HEK293 (cell line): ENCODE data around the gene PMM1.
A peak's percentile ranks its signal among the peaks of the same experiment; 100 is the strongest.

ENCODE experiments used
- CTCF ChIA-PET: fragments of 350-600 bp; formaldehyde crosslinking; extraction: SDS; loops from one replicate; lab custom pipeline; 2021; ENCODE audit warnings: antibody characterized with exemption; lab: Yijun Ruan, JAX
- POLR2A ChIA-PET: fragments of 300-600 bp; formaldehyde crosslinking; extraction: SDS; loops from one replicate; lab custom pipeline; 2020; ENCODE audit warnings: antibody characterized with exemption, inconsistent platforms; lab: Yijun Ruan, JAX
- H3K27ac ChIP-seq: fragments of 200-500 bp; sonication (Bioruptor generic); 2 replicates; pipeline ENCODE4 v1.5.1; 2014; ENCODE audit warnings: low read depth, low read length, control low read depth, inconsistent platforms; ENCODE audit errors: extremely low read depth
- H3K36me3 ChIP-seq, 2 experiments: fragments of 200-500 bp in 1 of 2; sonication (Bioruptor generic) in 1 of 2; 1 replicate in 1 of 2; 2 replicates in 1 of 2; pipeline ENCODE4 v1.5.1; 2014 to 2017; ENCODE audit warnings: inconsistent platforms in 2 of 2, low read length in 2 of 2; ENCODE audit not compliant: control insufficient read depth in 2 of 2, insufficient read depth in 1 of 2
- H3K4me1 ChIP-seq: fragments of 200-500 bp; sonication (Bioruptor generic); 2 replicates; pipeline ENCODE4 v1.5.1; 2014; ENCODE audit warnings: mild to moderate bottlenecking, low read length, inconsistent platforms; ENCODE audit not compliant: control insufficient read depth, insufficient read depth
- H3K4me3 ChIP-seq: 2 replicates; pipeline ENCODE4 v1.5.1; 2011; ENCODE audit warnings: low read depth, mild to moderate bottlenecking, control low read depth, low read length, moderate library complexity
- H3K9me3 ChIP-seq: fragments of 200-500 bp; sonication (Bioruptor generic); 2 replicates; pipeline ENCODE4 v1.5.1; 2014; ENCODE audit warnings: low read depth, low read length, inconsistent platforms; ENCODE audit not compliant: control insufficient read depth, insufficient read depth
- SCRT1 ChIP-seq: fragments of 450-650 bp; formaldehyde crosslinking; IDR thresholded peaks from 2 replicates; pipeline ENCODE4 v1.5.1; 2016; ENCODE audit warnings: missing biosample characterization, missing genetic modification characterization, borderline replicate concordance
- SCRT2 ChIP-seq: fragments of 450-650 bp; formaldehyde crosslinking; IDR thresholded peaks from 2 replicates; pipeline ENCODE4 v1.5.1; 2016; ENCODE audit warnings: missing biosample characterization, missing genetic modification characterization
- YY1 ChIP-seq: fragments of 450-650 bp; formaldehyde crosslinking; IDR thresholded peaks from 2 replicates; pipeline ENCODE4 v1.5.1; 2018; ENCODE audit warnings: missing biosample characterization, missing genetic modification characterization
- ZBTB17 ChIP-seq: fragments of 450-650 bp; formaldehyde crosslinking; IDR thresholded peaks from 2 replicates; pipeline ENCODE4 v1.5.1; 2016; ENCODE audit warnings: missing biosample characterization, missing genetic modification characterization
- ZNF146 ChIP-seq: fragments of 450-650 bp; formaldehyde crosslinking; IDR thresholded peaks from 2 replicates; pipeline ENCODE4 v1.5.1; 2016; ENCODE audit warnings: missing biosample characterization, missing genetic modification characterization
- ZNF174 ChIP-seq: fragments of 450-650 bp; formaldehyde crosslinking; IDR thresholded peaks from 2 replicates; pipeline ENCODE4 v1.5.0; 2017; ENCODE audit warnings: missing biosample characterization, mild to moderate bottlenecking, missing genetic modification characterization
- ZNF658 ChIP-seq: fragments of 450-650 bp; formaldehyde crosslinking; IDR thresholded peaks from 2 replicates; pipeline ENCODE4; 2016; ENCODE audit warnings: missing biosample characterization, missing genetic modification characterization
- ZNF664 ChIP-seq: fragments of 450-650 bp; formaldehyde crosslinking; IDR thresholded peaks from 2 replicates; pipeline ENCODE4 v1.5.1; 2016; ENCODE audit warnings: missing biosample characterization, missing genetic modification characterization
- ZNF785 ChIP-seq: fragments of 450-650 bp; formaldehyde crosslinking; IDR thresholded peaks from 2 replicates; pipeline ENCODE4 v1.5.1; 2016; ENCODE audit warnings: missing biosample characterization, missing genetic modification characterization
- TF ChIP-seq, protein P1 (sequence below): fragments of 450-650 bp; formaldehyde crosslinking; IDR thresholded peaks from 2 replicates; pipeline ENCODE4 v1.5.1; 2017; ENCODE audit warnings: missing biosample characterization, missing genetic modification characterization
- TF ChIP-seq, protein P2 (sequence below): fragments of 450-650 bp; formaldehyde crosslinking; IDR thresholded peaks from 2 replicates; pipeline ENCODE4 v1.5.1; 2016; ENCODE audit warnings: missing biosample characterization, missing genetic modification characterization
- TF ChIP-seq, protein P3 (sequence below): fragments of 450-650 bp; formaldehyde crosslinking; IDR thresholded peaks from 2 replicates; pipeline ENCODE4 v1.5.1; 2016; ENCODE audit warnings: missing biosample characterization, missing genetic modification characterization

The PMM1 gene

DNA sequence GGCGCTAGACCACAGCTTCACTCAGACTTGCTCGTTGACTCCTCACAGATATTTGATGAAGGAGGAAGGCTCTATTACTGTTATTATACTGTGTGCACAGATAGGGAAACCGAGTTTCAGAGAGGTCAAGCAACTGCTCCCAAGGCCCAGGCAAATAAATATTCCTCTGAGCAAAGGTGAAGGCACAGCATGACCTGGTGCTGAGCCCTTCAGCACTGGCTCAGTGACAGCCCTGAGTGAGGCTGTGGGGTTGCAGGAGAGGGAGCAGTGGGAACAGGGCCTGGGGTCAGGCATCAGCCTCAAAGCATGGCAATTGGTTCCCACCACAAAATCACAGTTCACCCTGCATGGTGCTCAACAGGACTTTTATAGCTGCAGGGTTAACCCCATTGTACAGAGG, 52.4 kb downstream of the PMM1 start:
- ChIA-PET POLR2A (interaction anchor here (0.7 to 1.9 kb wide), 6 partner anchors 23 to 157 kb away, joined by 3 to 5 read pairs (median 4); partner anchors contain the start of gene PMM1), CTCF (interaction anchor here (0.9 to 1.3 kb wide), 3 partner anchors 10 to 133 kb away, joined by 4 to 10 read pairs (median 4); no protein-coding TSS in a partner anchor)
- Histone ChIP-seq H3K27ac (no peak overlapping the region), H3K4me3 (no peak overlapping the region), H3K36me3 (peaks cover 15 to 73% of the 10 kb centered on the region in 2 experiments), H3K4me1 (no peaks in the 10 kb centered on the region), H3K9me3 (no peaks in the 10 kb centered on the region)
- TF ChIP-seq YY1 (tag by site-specific recombination): no peak
- TF ChIP-seq, protein P1, sequence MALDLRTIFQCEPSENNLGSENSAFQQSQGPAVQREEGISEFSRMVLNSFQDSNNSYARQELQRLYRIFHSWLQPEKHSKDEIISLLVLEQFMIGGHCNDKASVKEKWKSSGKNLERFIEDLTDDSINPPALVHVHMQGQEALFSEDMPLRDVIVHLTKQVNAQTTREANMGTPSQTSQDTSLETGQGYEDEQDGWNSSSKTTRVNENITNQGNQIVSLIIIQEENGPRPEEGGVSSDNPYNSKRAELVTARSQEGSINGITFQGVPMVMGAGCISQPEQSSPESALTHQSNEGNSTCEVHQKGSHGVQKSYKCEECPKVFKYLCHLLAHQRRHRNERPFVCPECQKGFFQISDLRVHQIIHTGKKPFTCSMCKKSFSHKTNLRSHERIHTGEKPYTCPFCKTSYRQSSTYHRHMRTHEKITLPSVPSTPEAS: no peak

- no peak overlapping the region for H3K4me3 ChIP-seq
- CTCF ChIA-PET: interaction anchor here (0.6 to 1.8 kb wide), 11 partner anchors 9 to 1022 kb away, joined by 3 to 12 read pairs (median 4); partner anchors contain the start of gene POLR3H
- TF ChIP-seq ZNF174 (tag by site-specific recombination) (no peak), ZNF658 (tag by site-specific recombination) (no peak), ZBTB17 (peak; percentile 43; the same call in 1 of the 2 replicates), SCRT1 (tag by site-specific recombination) (peak; percentile 87), ZNF664 (tag by site-specific recombination) (peak; percentile 17; the same call in 1 of the 2 replicates), SCRT2 (tag by site-specific recombination) (peak; percentile 92)
- TF ChIP-seq, protein P2, sequence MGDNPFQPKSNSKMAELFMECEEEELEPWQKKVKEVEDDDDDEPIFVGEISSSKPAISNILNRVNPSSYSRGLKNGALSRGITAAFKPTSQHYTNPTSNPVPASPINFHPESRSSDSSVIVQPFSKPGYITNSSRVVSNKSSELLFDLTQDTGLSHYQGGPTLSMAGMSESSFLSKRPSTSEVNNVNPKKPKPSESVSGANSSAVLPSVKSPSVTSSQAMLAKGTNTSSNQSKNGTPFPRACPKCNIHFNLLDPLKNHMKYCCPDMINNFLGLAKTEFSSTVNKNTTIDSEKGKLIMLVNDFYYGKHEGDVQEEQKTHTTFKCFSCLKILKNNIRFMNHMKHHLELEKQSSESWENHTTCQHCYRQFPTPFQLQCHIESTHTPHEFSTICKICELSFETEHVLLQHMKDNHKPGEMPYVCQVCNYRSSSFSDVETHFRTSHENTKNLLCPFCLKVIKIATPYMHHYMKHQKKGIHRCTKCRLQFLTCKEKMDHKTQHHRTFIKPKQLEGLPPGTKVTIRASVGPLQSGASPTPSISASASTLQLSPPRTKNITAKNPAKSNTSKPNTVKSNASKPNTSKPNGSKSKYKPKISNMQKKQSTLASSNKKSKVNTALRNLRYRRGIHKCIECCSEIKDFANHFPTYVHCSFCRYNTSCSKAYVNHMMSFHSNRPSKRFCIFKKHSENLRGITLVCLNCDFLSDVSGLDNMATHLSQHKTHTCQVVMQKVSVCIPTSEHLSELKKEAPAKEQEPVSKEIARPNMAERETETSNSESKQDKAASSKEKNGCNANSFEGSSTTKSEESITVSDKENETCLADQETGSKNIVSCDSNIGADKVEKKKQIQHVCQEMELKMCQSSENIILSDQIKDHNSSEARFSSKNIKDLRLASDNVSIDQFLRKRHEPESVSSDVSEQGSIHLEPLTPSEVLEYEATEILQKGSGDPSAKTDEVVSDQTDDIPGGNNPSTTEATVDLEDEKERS (tag by site-specific recombination): no peak
- TF ChIP-seq, protein P3, sequence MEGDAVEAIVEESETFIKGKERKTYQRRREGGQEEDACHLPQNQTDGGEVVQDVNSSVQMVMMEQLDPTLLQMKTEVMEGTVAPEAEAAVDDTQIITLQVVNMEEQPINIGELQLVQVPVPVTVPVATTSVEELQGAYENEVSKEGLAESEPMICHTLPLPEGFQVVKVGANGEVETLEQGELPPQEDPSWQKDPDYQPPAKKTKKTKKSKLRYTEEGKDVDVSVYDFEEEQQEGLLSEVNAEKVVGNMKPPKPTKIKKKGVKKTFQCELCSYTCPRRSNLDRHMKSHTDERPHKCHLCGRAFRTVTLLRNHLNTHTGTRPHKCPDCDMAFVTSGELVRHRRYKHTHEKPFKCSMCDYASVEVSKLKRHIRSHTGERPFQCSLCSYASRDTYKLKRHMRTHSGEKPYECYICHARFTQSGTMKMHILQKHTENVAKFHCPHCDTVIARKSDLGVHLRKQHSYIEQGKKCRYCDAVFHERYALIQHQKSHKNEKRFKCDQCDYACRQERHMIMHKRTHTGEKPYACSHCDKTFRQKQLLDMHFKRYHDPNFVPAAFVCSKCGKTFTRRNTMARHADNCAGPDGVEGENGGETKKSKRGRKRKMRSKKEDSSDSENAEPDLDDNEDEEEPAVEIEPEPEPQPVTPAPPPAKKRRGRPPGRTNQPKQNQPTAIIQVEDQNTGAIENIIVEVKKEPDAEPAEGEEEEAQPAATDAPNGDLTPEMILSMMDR (tag by site-specific recombination): 0 out of 2 replicates have a peak, but pooled peaks have one; percentile 48
- no peaks in the 10 kb centered on the region for H3K4me1 ChIP-seq
- H3K9me3 ChIP-seq: no peaks in the 10 kb centered on the region
- peaks cover 15 to 77% of the 10 kb centered on the region in 2 experiments for H3K36me3 ChIP-seq
- POLR2A ChIA-PET: interaction anchor here (0.6 to 1.2 kb wide), 4 partner anchors 16 to 89 kb away, joined by 3 to 4 read pairs (median 4); partner anchors contain the start of genes ACO2, DESI1, PHF5A and TOB2
- H3K27ac ChIP-seq: no peak overlapping the region
These were observed 54.4 kb downstream of the PMM1 start for GRCh38 chr22:41535244-41535643.

DNA sequence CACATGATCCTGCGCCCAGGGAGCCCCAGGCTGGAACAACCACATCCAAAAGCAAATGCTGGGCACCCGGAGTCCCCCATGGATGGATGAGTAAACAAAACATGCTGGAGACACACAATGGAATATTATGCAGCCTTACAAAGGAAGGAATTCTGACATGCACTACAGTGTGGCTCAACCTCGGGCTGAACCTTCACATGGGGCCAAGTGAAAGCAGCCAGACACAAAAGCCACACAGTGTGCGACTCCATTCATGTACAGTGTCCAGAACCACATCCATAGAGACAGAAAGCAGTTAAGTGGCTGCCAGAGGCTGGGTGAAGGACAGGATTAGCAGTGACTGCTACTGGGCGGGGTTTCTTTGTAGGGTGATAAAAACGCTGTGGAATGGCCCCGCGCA, 55.4 kb downstream of the PMM1 start:
- H3K9me3 ChIP-seq: no peaks in the 10 kb centered on the region
- H3K36me3 ChIP-seq: peaks cover 15 to 74% of the 10 kb centered on the region in 2 experiments
- no peak overlapping the region for H3K4me3 ChIP-seq
- ChIA-PET CTCF (interaction anchor here (0.9 kb wide), 1 partner anchor 206 kb away, joined by 6 read pairs; no protein-coding TSS in a partner anchor), POLR2A (no interaction called here)
- TF ChIP-seq ZNF785 (no peak), ZNF146 (peak; percentile 97)
- H3K27ac ChIP-seq: no peak overlapping the region
- no peaks in the 10 kb centered on the region for H3K4me1 ChIP-seq
